HL-60 (cell line): ENCODE data around the gene SPC25.
"Not testable (repeated sequence)": the region's sequence is repeated elsewhere in the genome, so short reads cannot be mapped to it uniquely, and the experiment has no call there.

Experiments used
- DNase-seq, 2 experiments: peaks; one replicate each; pipeline ENCODE4 v3.0.0-alpha.2; 2010 to 2020; ENCODE audit warnings: low read depth in 1 of 2, low spot score in 1 of 2
- H3K27ac ChIP-seq: fragments of 250-450 bp; sonication (Bioruptor Pico); replicated peaks from 2 replicates; pipeline ENCODE4 v1.5.1; 2020; ENCODE audit warnings: mild to moderate bottlenecking, moderate library complexity
- H3K27me3 ChIP-seq: fragments of 250-450 bp; sonication (Bioruptor Pico); 2 replicates; pipeline ENCODE4 v1.5.1; 2021; ENCODE audit warnings: mild to moderate bottlenecking, moderate library complexity; ENCODE audit not compliant: insufficient read depth, poor library complexity, severe bottlenecking
- H3K4me3 ChIP-seq: replicated peaks from 2 replicates; pipeline ENCODE4 v1.5.1; 2011; ENCODE audit warnings: mild to moderate bottlenecking, control low read depth, low read length; ENCODE audit not compliant: insufficient read depth
- GABPA ChIP-seq: IDR thresholded peaks from 2 replicates; pipeline ENCODE4 v1.6.1; 2012; ENCODE audit warnings: low read depth
- POLR2AphosphoS5 ChIP-seq: IDR thresholded peaks from 2 replicates; pipeline ENCODE4 v1.6.1; 2012; ENCODE audit warnings: low read depth
- SPI1 ChIP-seq: IDR thresholded peaks from 2 replicates; pipeline ENCODE4 v1.6.1; 2012; ENCODE audit warnings: low read depth, mild to moderate bottlenecking, borderline replicate concordance
- TF ChIP-seq, protein P1 (sequence below): IDR thresholded peaks from 2 replicates; pipeline ENCODE4 v1.6.1; 2012; ENCODE audit warnings: low read depth; ENCODE audit not compliant: insufficient replicate concordance
- TF ChIP-seq, protein P2 (sequence below): IDR thresholded peaks from one replicate; pipeline ENCODE4 v1.5.1; 2011; ENCODE audit warnings: low read length, control low read depth, inconsistent platforms; ENCODE audit not compliant: insufficient read depth

Gene SPC25

GRCh38 chr2:168935810-168936581 lies 45.8 kb upstream of the SPC25 start:
- DNase-seq, result no peak
- Histone ChIP-seq H3K4me3 (no peak overlapping the region), H3K27ac (no peak overlapping the region), H3K27me3 (no peaks in the 10 kb centered on the region)
- no peak for TF ChIP-seq SPI1
- TF ChIP-seq, protein P1, sequence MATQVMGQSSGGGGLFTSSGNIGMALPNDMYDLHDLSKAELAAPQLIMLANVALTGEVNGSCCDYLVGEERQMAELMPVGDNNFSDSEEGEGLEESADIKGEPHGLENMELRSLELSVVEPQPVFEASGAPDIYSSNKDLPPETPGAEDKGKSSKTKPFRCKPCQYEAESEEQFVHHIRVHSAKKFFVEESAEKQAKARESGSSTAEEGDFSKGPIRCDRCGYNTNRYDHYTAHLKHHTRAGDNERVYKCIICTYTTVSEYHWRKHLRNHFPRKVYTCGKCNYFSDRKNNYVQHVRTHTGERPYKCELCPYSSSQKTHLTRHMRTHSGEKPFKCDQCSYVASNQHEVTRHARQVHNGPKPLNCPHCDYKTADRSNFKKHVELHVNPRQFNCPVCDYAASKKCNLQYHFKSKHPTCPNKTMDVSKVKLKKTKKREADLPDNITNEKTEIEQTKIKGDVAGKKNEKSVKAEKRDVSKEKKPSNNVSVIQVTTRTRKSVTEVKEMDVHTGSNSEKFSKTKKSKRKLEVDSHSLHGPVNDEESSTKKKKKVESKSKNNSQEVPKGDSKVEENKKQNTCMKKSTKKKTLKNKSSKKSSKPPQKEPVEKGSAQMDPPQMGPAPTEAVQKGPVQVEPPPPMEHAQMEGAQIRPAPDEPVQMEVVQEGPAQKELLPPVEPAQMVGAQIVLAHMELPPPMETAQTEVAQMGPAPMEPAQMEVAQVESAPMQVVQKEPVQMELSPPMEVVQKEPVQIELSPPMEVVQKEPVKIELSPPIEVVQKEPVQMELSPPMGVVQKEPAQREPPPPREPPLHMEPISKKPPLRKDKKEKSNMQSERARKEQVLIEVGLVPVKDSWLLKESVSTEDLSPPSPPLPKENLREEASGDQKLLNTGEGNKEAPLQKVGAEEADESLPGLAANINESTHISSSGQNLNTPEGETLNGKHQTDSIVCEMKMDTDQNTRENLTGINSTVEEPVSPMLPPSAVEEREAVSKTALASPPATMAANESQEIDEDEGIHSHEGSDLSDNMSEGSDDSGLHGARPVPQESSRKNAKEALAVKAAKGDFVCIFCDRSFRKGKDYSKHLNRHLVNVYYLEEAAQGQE, result no peak
- TF ChIP-seq, protein P2, sequence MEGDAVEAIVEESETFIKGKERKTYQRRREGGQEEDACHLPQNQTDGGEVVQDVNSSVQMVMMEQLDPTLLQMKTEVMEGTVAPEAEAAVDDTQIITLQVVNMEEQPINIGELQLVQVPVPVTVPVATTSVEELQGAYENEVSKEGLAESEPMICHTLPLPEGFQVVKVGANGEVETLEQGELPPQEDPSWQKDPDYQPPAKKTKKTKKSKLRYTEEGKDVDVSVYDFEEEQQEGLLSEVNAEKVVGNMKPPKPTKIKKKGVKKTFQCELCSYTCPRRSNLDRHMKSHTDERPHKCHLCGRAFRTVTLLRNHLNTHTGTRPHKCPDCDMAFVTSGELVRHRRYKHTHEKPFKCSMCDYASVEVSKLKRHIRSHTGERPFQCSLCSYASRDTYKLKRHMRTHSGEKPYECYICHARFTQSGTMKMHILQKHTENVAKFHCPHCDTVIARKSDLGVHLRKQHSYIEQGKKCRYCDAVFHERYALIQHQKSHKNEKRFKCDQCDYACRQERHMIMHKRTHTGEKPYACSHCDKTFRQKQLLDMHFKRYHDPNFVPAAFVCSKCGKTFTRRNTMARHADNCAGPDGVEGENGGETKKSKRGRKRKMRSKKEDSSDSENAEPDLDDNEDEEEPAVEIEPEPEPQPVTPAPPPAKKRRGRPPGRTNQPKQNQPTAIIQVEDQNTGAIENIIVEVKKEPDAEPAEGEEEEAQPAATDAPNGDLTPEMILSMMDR, result no peak
- TF ChIP-seq GABPA, result no peak
- no peak for TF ChIP-seq POLR2AphosphoS5

DNA sequence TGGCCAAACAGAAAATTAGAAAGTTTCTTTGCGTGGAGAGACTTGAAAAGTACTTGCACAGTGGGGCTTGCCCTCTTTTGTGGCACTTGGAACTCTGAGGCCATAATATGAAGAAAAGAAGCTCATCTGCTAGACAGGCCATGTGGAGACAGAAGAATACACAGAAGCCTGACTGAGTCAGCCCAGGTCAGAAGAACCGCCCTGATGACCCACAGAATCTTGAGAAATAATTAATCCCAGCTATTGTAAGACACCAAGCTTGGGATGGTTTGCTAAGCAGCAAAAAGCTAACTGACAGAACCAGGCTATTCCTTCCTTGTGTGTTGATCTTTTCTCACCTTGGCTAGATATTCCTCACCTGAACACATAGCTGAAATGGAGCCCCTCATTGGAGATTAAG lies 44.6 kb upstream of the SPC25 start:
- no peak overlapping the region for H3K27ac ChIP-seq
- no peak for DNase-seq

GRCh38 chr2:168932174-168932573 lies 41.9 kb upstream of the SPC25 start:
- DNase-seq, H3K4me3 ChIP-seq: not testable (repeated sequence)

More for the DNA sequence above, 44.6 kb upstream of the SPC25 start:
- Histone ChIP-seq H3K4me3 (no peak overlapping the region), H3K27me3 (peaks cover under 1% of the 10 kb centered on the region)
- TF ChIP-seq, protein P2, result no peak
- no peak for TF ChIP-seq POLR2AphosphoS5
- no peak for TF ChIP-seq SPI1
- no peak for TF ChIP-seq GABPA
- TF ChIP-seq, protein P1, result no peak

GRCh38 chr2:168930242-168930641 lies 40.0 kb upstream of the SPC25 start:
- TF ChIP-seq, protein P2, result no peak
- TF ChIP-seq GABPA (no peak), SPI1 (no peak), POLR2AphosphoS5 (no peak)
- TF ChIP-seq, protein P1, result no peak
- Histone ChIP-seq H3K4me3 (no peak overlapping the region), H3K27me3 (peaks cover 5% of the 10 kb centered on the region), H3K27ac (no peak overlapping the region)
- no peak for DNase-seq

More at GRCh38 chr2:168932174-168932573, 41.9 kb upstream of the SPC25 start:
- H3K27me3 ChIP-seq, H3K27ac ChIP-seq: not testable (repeated sequence)
